Measurements from ENCODE around the gene DIAPH2.

DNA sequence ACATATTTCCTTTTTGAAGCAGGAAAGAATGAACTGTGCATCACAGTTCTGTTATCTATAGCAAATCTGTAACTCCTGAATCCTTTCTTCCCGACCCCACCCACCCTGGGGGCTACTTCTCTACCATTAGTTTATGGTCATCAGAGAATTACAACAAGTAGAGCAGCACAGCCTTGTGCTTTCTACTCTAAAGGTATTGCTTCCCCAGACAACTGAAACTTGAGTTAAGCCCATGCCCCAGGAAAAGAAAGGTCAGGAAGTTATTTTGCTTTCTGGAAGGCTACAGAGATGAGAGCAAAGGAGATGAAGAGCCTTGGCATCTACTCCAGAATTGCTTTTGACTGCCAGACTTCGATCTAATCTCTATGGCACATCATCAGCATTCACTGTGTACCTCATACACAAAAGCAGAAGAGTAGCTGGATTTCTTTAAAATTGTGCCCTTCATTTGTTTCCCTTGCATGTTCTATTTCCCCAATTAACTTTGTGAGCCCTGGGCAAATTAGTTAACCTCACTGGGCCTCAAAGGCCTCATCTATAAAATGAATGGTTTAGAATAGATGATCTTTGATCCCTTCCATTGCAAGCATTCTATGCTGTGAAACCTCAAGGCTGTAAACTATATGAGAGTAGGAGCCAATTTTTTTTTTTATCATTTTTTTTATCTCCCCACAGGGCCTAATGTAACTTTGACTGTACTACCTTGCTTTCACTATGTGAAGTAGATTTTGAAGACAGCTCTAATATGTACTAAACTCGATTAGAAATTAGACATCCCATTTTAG, 794.7 kb downstream of the DIAPH2 start:
- TF ChIP-seq, protein P1, sequence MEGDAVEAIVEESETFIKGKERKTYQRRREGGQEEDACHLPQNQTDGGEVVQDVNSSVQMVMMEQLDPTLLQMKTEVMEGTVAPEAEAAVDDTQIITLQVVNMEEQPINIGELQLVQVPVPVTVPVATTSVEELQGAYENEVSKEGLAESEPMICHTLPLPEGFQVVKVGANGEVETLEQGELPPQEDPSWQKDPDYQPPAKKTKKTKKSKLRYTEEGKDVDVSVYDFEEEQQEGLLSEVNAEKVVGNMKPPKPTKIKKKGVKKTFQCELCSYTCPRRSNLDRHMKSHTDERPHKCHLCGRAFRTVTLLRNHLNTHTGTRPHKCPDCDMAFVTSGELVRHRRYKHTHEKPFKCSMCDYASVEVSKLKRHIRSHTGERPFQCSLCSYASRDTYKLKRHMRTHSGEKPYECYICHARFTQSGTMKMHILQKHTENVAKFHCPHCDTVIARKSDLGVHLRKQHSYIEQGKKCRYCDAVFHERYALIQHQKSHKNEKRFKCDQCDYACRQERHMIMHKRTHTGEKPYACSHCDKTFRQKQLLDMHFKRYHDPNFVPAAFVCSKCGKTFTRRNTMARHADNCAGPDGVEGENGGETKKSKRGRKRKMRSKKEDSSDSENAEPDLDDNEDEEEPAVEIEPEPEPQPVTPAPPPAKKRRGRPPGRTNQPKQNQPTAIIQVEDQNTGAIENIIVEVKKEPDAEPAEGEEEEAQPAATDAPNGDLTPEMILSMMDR (IDR thresholded peaks at IDR 0.05): no peak
- TF ChIP-seq POLR2A (IDR thresholded peaks at IDR 0.05): no peak

Measured in tibial nerve (tissue), 3 donors.